Common myeloid progenitor, CD34-positive (primary cell): ENCODE measurements around the gene COL4A6.

Experiments
- CTCF ChIA-PET: fragments of 350-600 bp; sonication (Branson Sonifier 250); formaldehyde crosslinking; loops from one replicate; lab custom pipeline; 2021; ENCODE audit warnings: antibody characterized with exemption; lab: Charles Lee
- POLR2A ChIA-PET: fragments of 350-600 bp; sonication (Branson Sonifier 250); formaldehyde crosslinking; loops from one replicate; lab custom pipeline; 2021; ENCODE audit warnings: antibody characterized with exemption; lab: Charles Lee
- DNase-seq, 3 donors: peaks; one replicate each; pipeline versions ENCODE4 v3.0.0 to v3.0.0-alpha.2; 2013
- H3K27ac ChIP-seq, 2 experiments: 1 replicate in 1 of 2; 2 replicates in 1 of 2; pipeline ENCODE4 v1.7.0; 2013; ENCODE audit warnings: inconsistent platforms in 2 of 2, low read length in 2 of 2, mild to moderate bottlenecking in 2 of 2, low read depth in 1 of 2, moderate library complexity in 1 of 2; ENCODE audit not compliant: severe bottlenecking in 2 of 2, insufficient read depth in 1 of 2, poor library complexity in 1 of 2
- H3K27me3 ChIP-seq, 5 experiments: replicated peaks in 2 of 5; 1 replicate in 3 of 5; 2 replicates in 2 of 5; pipeline versions ENCODE4 v1.6.1 to v1.7.0; 2013; ENCODE audit warnings: low read length in 4 of 5, mild to moderate bottlenecking in 2 of 5, moderate library complexity in 2 of 5, inconsistent platforms in 1 of 5; ENCODE audit not compliant: insufficient read depth in 5 of 5, control insufficient read depth in 4 of 5
- H3K36me3 ChIP-seq, 4 experiments: 1 replicate in 2 of 4; 2 replicates in 2 of 4; pipeline versions ENCODE4 v1.6.1 to v1.7.0; 2013; ENCODE audit warnings: low read length in 3 of 4, control low read depth in 1 of 4, mild to moderate bottlenecking in 1 of 4; ENCODE audit not compliant: control insufficient read depth in 4 of 4, insufficient read depth in 4 of 4
- H3K4me1 ChIP-seq, 4 experiments: 1 replicate in 3 of 4; 2 replicates in 1 of 4; pipeline versions ENCODE4 v1.6.1 to v1.7.1; 2013; ENCODE audit warnings: low read length in 3 of 4, mild to moderate bottlenecking in 3 of 4, control low read depth in 1 of 4, inconsistent platforms in 1 of 4, moderate library complexity in 1 of 4; ENCODE audit not compliant: control insufficient read depth in 4 of 4, insufficient read depth in 4 of 4; ENCODE audit errors: control extremely low read depth in 1 of 4
- H3K4me3 ChIP-seq, 7 experiments: 1 replicate in 4 of 7; 2 replicates in 3 of 7; pipeline versions ENCODE4 v1.5.1 to v1.7.0; 2013; ENCODE audit warnings: mild to moderate bottlenecking in 7 of 7, low read length in 6 of 7, moderate library complexity in 6 of 7, inconsistent platforms in 2 of 7, low read depth in 2 of 7, control low read depth in 1 of 7; ENCODE audit not compliant: insufficient read depth in 4 of 7, control insufficient read depth in 1 of 7; ENCODE audit errors: extremely low read depth in 1 of 7
- H3K9me3 ChIP-seq, 5 experiments: 1 replicate in 4 of 5; 2 replicates in 1 of 5; pipeline versions ENCODE4 v1.6.1 to v1.7.1; 2013; ENCODE audit warnings: low read length in 4 of 5, mild to moderate bottlenecking in 2 of 5, inconsistent platforms in 1 of 5, low read depth in 1 of 5, moderate library complexity in 1 of 5; ENCODE audit not compliant: control insufficient read depth in 4 of 5, insufficient read depth in 2 of 5; ENCODE audit errors: control extremely low read depth in 1 of 5
- WGBS: methylation state at CpG from one replicate; pipeline ENCODE4 v1.1.5; 2013; ENCODE audit not compliant: insufficient coverage; 5-methylcytosine and 5-hydroxymethylcytosine counted together

Gene COL4A6

GRCh38 chrX:108250654-108251579 lies 187.3 kb downstream of the COL4A6 start:
- CTCF ChIA-PET, result no interaction called here
- POLR2A ChIA-PET, result no interaction called here
- DNase-seq, result no peak
- Histone ChIP-seq H3K4me3 (no peak overlapping the region), H3K9me3 (peaks cover 0 to 4% (median 0%) of the 10 kb centered on the region in 5 experiments), H3K27ac (no peak overlapping the region), H3K4me1 (no peaks in the 10 kb centered on the region), H3K36me3 (no peaks in the 10 kb centered on the region), H3K27me3 (peaks cover 0 to 50% (median 5%) of the 10 kb centered on the region in 5 experiments)
- 80% methylated on average over 4 of the region's 5 CpGs for WGBS

DNA sequence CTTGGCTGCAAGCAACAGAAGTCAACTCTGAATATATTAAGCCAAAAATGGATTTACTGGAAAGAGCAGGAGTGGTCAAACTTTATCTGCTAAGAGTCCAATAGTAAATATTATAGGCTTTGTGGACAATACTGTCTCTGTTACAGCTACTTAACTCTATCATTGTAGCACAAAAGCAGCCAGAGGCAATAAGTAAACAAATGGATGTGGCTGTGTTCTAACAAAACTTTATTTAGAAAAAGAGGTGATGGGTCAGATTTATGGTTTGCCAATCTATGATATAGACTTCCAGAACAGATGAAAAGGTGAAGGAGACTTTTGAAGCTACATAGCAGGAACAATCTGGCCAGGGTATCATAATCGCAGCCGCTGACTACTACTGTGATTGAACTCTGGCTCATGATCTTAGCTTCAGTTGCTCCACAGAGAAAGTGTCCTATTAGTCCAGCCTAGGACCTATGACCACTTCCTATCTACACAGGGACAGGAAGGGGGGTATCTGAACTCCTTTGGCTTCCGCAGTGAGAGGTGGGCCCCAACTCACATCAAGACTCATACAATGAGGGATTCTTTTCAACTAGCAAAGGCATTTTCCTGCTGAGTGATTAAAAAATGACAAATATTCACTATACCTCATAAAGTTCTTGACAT lies 191.8 kb downstream of the COL4A6 start:
- no peaks in the 10 kb centered on the region for H3K36me3 ChIP-seq
- H3K9me3 ChIP-seq, result no peaks in the 10 kb centered on the region
- 71% methylated on average over 2 of the region's 3 CpGs for WGBS
- H3K27me3 ChIP-seq, result peaks cover 0 to 44% (median 12%) of the 10 kb centered on the region in 5 experiments
- CTCF ChIA-PET, result no interaction called here
- no peak overlapping the region for H3K27ac ChIP-seq
- no peak for DNase-seq
- no peak overlapping the region for H3K4me3 ChIP-seq
- no peaks in the 10 kb centered on the region for H3K4me1 ChIP-seq
- POLR2A ChIA-PET, result no interaction called here

DNA sequence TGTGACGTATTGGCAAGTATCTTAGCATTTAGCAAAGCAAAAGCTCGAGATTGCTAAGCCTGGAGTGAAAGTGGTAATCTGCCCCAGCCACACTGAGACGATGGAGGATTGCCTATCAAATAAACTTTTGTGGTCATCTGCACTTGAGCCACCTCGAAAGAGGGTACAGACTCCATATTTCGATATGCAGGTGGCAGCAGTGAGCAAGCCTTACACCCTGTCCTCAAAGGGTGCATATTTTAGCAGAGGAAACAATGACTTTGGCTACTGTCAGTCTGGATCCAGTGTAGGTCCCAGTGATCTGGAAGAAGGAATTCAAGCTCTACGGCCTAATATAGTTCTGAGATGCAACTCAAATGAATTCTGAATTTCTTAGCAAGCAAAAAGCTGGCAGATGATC lies 192.8 kb downstream of the COL4A6 start:
- H3K9me3 ChIP-seq, result no peaks in the 10 kb centered on the region
- H3K27ac ChIP-seq, result no peak overlapping the region
- no peak overlapping the region for H3K4me3 ChIP-seq
- no peaks in the 10 kb centered on the region for H3K4me1 ChIP-seq
- 50% methylated on average over 6 of the region's 6 CpGs for WGBS
- DNase-seq, result no peak
- ChIA-PET POLR2A (interaction anchor here (0.5 kb wide), 1 partner anchor 15 kb away, joined by 3 read pairs; no protein-coding TSS in a partner anchor), CTCF (no interaction called here)
- no peaks in the 10 kb centered on the region for H3K36me3 ChIP-seq
- peaks cover 0 to 38% (median 12%) of the 10 kb centered on the region in 5 experiments for H3K27me3 ChIP-seq

DNA sequence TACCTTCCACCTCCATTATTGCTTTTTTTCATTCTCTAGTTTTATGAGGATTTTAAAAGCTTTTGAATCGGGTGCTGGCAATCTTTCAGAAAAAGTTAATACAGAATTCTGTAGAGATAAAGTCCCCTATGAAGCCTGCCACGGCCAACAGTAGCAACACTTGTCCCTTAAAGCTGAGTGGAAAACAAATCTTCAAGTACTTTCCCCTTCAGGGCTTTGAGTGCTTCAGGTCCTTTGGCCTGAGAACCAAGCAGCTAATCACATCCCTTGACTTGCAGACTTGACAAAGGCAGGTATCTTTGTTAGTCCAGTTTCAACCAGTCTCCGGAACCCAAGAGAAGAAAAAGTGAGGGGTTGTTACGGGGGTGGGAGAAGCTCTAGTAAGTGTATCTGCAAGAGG lies 202.2 kb downstream of the COL4A6 start:
- POLR2A ChIA-PET, result no interaction called here
- WGBS, result 83% methylated on average over 4 of the region's 4 CpGs
- CTCF ChIA-PET, result no interaction called here

GRCh38 chrX:108230574-108230973 lies 207.6 kb downstream of the COL4A6 start:
- no peak overlapping the region for H3K4me3 ChIP-seq
- no peaks in the 10 kb centered on the region for H3K36me3 ChIP-seq
- DNase-seq, result no peak
- CTCF ChIA-PET, result no interaction called here
- H3K9me3 ChIP-seq, result no peaks in the 10 kb centered on the region
- H3K27ac ChIP-seq, result no peak overlapping the region
- POLR2A ChIA-PET, result no interaction called here
- no CpG with 5 or more reads among the region's 1 CpG for WGBS
- H3K27me3 ChIP-seq, result peaks cover 0 to 37% (median 24%) of the 10 kb centered on the region in 5 experiments
- no peaks in the 10 kb centered on the region for H3K4me1 ChIP-seq

More for the DNA sequence above, 202.2 kb downstream of the COL4A6 start:
- Histone ChIP-seq H3K4me3 (no peak overlapping the region), H3K9me3 (no peaks in the 10 kb centered on the region), H3K27me3 (peaks cover 0 to 37% (median 9%) of the 10 kb centered on the region in 5 experiments), H3K4me1 (no peaks in the 10 kb centered on the region), H3K27ac (no peak overlapping the region), H3K36me3 (no peaks in the 10 kb centered on the region)
- no peak for DNase-seq

DNA sequence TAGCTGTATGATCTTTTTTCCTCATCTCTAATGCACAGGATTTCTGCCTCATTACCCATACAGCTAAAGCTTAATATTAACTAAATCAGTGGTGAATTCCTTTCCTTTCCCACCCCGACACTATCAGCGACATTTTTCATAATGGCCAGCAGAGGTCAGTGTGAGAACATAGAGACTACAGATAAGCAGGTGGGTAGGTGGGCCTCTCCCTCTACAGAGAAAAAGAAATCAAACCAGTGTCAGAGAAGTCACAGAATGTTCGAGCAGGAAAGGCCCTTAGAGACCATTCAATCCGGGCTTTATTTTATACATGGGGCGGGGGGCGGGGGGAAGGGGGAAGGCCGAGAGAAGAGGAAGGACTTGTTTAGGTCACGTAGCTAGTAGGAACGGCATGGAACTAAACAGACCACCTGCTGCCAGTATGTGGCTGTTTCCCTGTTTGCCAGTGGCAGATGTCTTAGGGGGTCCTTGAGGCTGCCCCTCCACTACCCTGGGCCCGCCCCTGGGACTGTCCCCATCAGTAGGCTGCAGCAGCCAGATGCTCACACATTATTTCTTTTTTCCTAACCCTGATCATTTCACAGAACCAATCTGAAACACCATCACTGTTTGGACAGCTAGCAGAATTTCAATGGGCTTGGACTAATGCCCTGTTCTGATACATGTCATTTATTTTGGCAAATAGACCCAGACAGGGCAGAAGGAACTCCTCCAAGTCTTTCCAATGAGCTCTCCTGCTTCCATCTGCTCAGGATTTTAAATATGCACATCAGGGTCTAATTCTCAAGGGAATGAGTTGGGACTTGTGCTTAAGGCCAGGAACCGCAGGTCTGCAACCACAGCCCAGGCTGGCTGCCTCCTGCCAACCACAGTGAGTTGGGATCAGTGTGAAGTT lies 213.2 kb downstream of the COL4A6 start:
- H3K27me3 ChIP-seq, result peaks cover 0 to 34% (median 12%) of the 10 kb centered on the region in 5 experiments
- ChIA-PET CTCF (interaction anchor here (1.0 to 4.4 kb wide), 6 partner anchors 9 to 126 kb away, joined by 3 to 31 read pairs (median 4); no protein-coding TSS in a partner anchor), POLR2A (no interaction called here)
- no peaks in the 10 kb centered on the region for H3K9me3 ChIP-seq
- H3K36me3 ChIP-seq, result no peaks in the 10 kb centered on the region
- DNase-seq, result peak; percentile 22 to 64 (median 60)
- H3K27ac ChIP-seq, result no peak overlapping the region
- H3K4me1 ChIP-seq, result no peaks in the 10 kb centered on the region
- 54% methylated on average over 3 of the region's 11 CpGs for WGBS
- H3K4me3 ChIP-seq, result no peak overlapping the region
